Measurements from ENCODE around the gene SLFN13. TPM values are rescaled to one million over a fixed set of nuclear protein-coding genes. Genes with fewer than 3 reads are reported as not detected.
"Not testable (repeated sequence)": the region's sequence is repeated elsewhere in the genome, so short reads cannot be mapped to it uniquely, and the experiment has no call there.

The SLFN13 gene
- polyA plus RNA-seq, 1 of the 3 experiments (the other 2 are of a cell fraction) = under 0.01 TPM

- no peak overlapping the region for H2AFZ ChIP-seq (ENCODE audit: low read depth)
- no peak overlapping the region for H3K27ac ChIP-seq (ENCODE audit: low read depth in 2 of 2, low read length in 1 of 2)
- no peaks in the 10 kb centered on the region for H3K9me3 ChIP-seq
- H3F3A ChIP-seq (replicated peaks; ENCODE audit: insufficient read depth) = no peaks in the 10 kb centered on the region
- no peaks in the 10 kb centered on the region for H4K20me1 ChIP-seq (ENCODE audit: insufficient read depth)
- no peak for TF ChIP-seq CTCF (IDR thresholded peaks at IDR 0.05)
- TF ChIP-seq EZH2phosphoT487 (IDR thresholded peaks at IDR 0.05; ENCODE audit: borderline replicate concordance, low read depth) = no peak
- TF ChIP-seq POLR2AphosphoS5 (IDR thresholded peaks at IDR 0.05; ENCODE audit: low read depth, low read length) = no peak
- TF ChIP-seq RXRA (IDR thresholded peaks at IDR 0.05; ENCODE audit: borderline replicate concordance, low read depth) = no peak
- no peak for TF ChIP-seq MEF2A (IDR thresholded peaks at IDR 0.05; ENCODE audit: borderline replicate concordance, low read depth)
- TF ChIP-seq TEAD4 (IDR thresholded peaks at IDR 0.05; ENCODE audit: borderline replicate concordance, insufficient read depth) = no peak
- peaks cover 5 to 21% of the 10 kb centered on the region in 2 experiments for H3K36me3 ChIP-seq (replicated peaks in 1 of 2; ENCODE audit: control insufficient read depth in 1 of 2, insufficient read depth in 2 of 2, low read length in 1 of 2)
- no peak overlapping the region for H3K9ac ChIP-seq
- 52% methylated on average over 1 of the region's 1 CpG for WGBS (ENCODE audit: low lambda C conversion rate)
- no peak for DNase-seq
- CTCF ChIA-PET = interaction anchor here (1.3 kb wide), 1 partner anchor 92 kb away, joined by 3 read pairs; no protein-coding TSS in a partner anchor
- no peak overlapping the region for H3K4me3 ChIP-seq (ENCODE audit: low read depth in 2 of 2, low read length in 1 of 2)
- no peaks in the 10 kb centered on the region for H3K4me1 ChIP-seq (ENCODE audit: control insufficient read depth in 1 of 2, insufficient read depth in 2 of 2, low read depth in 1 of 2, low read length in 1 of 2)
- no peaks in the 10 kb centered on the region for H3K27me3 ChIP-seq (ENCODE audit: insufficient read depth)
- no peaks in the 10 kb centered on the region for H3K79me2 ChIP-seq (ENCODE audit: insufficient read depth)
- POLR2A ChIA-PET = no interaction called here
- H3K9me2 ChIP-seq = no peaks in the 10 kb centered on the region
- H3K4me2 ChIP-seq = no peak overlapping the region
These were observed 44.2 kb downstream of the SLFN13 start for GRCh38 chr17:35404360-35404759.

- H3K9ac ChIP-seq; H3K36me3 ChIP-seq (replicated peaks in 1 of 2; ENCODE audit: control insufficient read depth in 1 of 2, insufficient read depth in 2 of 2, low read length in 1 of 2); H3K4me3 ChIP-seq (ENCODE audit: low read depth in 2 of 2, low read length in 1 of 2); H3K4me1 ChIP-seq (ENCODE audit: control insufficient read depth in 1 of 2, insufficient read depth in 2 of 2, low read depth in 1 of 2, low read length in 1 of 2); CTCF ChIA-PET; DNase-seq; H3K27me3 ChIP-seq (ENCODE audit: insufficient read depth); H2AFZ ChIP-seq (ENCODE audit: low read depth); H3F3A ChIP-seq (replicated peaks; ENCODE audit: insufficient read depth); POLR2A ChIA-PET; H3K27ac ChIP-seq (ENCODE audit: low read depth in 2 of 2, low read length in 1 of 2); H4K20me1 ChIP-seq (ENCODE audit: insufficient read depth); H3K79me2 ChIP-seq (ENCODE audit: insufficient read depth); H3K4me2 ChIP-seq; H3K9me2 ChIP-seq; H3K9me3 ChIP-seq: not testable (repeated sequence)
- WGBS (ENCODE audit: low lambda C conversion rate) = 14% methylated on average over 7 of the region's 13 CpGs
These were observed 54.8 kb downstream of the SLFN13 start for GRCh38 chr17:35393783-35394182.

GRCh38 chr17:35390663-35391062, 57.9 kb downstream of the SLFN13 start:
- 13% methylated on average over 2 of the region's 2 CpGs for WGBS (ENCODE audit: low lambda C conversion rate)
- TF ChIP-seq SIN3A (IDR thresholded peaks at IDR 0.05; ENCODE audit: borderline replicate concordance, low read depth, low read length) (no peak), RAD21 (IDR thresholded peaks at IDR 0.05; ENCODE audit: low read length) (no peak), CHD2 (IDR thresholded peaks at IDR 0.05; ENCODE audit: low read length, partially characterized antibody) (no peak)
- TF ChIP-seq, protein P1, sequence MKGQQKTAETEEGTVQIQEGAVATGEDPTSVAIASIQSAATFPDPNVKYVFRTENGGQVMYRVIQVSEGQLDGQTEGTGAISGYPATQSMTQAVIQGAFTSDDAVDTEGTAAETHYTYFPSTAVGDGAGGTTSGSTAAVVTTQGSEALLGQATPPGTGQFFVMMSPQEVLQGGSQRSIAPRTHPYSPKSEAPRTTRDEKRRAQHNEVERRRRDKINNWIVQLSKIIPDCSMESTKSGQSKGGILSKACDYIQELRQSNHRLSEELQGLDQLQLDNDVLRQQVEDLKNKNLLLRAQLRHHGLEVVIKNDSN (IDR thresholded peaks at IDR 0.05; ENCODE audit: borderline replicate concordance, low read depth) = no peak
- 0 out of 2 replicates have a peak, but pooled peaks cover 4% of the 10 kb centered on the region for H3K27me3 ChIP-seq (ENCODE audit: insufficient read depth)
- no peak overlapping the region for H3K4me2 ChIP-seq
- no peaks in the 10 kb centered on the region for H3K9me3 ChIP-seq
- no peaks in the 10 kb centered on the region for H3K79me2 ChIP-seq (ENCODE audit: insufficient read depth)
- H3K9me2 ChIP-seq = no peaks in the 10 kb centered on the region
- no peak for DNase-seq
- H3K27ac ChIP-seq (ENCODE audit: low read depth in 2 of 2, low read length in 1 of 2) = no peak overlapping the region
- POLR2A ChIA-PET = no interaction called here
- no peak overlapping the region for H3K4me3 ChIP-seq (ENCODE audit: low read depth in 2 of 2, low read length in 1 of 2)
- no peaks in the 10 kb centered on the region for H3K4me1 ChIP-seq (ENCODE audit: control insufficient read depth in 1 of 2, insufficient read depth in 2 of 2, low read depth in 1 of 2, low read length in 1 of 2)
- no peak overlapping the region for H2AFZ ChIP-seq (ENCODE audit: low read depth)
- H3F3A ChIP-seq (replicated peaks; ENCODE audit: insufficient read depth) = no peaks in the 10 kb centered on the region
- H3K36me3 ChIP-seq (replicated peaks in 1 of 2; ENCODE audit: control insufficient read depth in 1 of 2, insufficient read depth in 2 of 2, low read length in 1 of 2) = no peaks in the 10 kb centered on the region
- no peak overlapping the region for H3K9ac ChIP-seq
- no peaks in the 10 kb centered on the region for H4K20me1 ChIP-seq (ENCODE audit: insufficient read depth)
- CTCF ChIA-PET = no interaction called here

All from SK-N-SH (cell line).